DMS53 (cell line): Measurements from ENCODE around the gene ST3GAL3.

ENCODE experiments used
- DNase-seq: peaks from one replicate; lab custom pipeline; 2025; lab: John Stamatoyannopoulos, UW

Gene ST3GAL3, protein sequence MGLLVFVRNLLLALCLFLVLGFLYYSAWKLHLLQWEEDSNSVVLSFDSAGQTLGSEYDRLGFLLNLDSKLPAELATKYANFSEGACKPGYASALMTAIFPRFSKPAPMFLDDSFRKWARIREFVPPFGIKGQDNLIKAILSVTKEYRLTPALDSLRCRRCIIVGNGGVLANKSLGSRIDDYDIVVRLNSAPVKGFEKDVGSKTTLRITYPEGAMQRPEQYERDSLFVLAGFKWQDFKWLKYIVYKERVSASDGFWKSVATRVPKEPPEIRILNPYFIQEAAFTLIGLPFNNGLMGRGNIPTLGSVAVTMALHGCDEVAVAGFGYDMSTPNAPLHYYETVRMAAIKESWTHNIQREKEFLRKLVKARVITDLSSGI

DNA sequence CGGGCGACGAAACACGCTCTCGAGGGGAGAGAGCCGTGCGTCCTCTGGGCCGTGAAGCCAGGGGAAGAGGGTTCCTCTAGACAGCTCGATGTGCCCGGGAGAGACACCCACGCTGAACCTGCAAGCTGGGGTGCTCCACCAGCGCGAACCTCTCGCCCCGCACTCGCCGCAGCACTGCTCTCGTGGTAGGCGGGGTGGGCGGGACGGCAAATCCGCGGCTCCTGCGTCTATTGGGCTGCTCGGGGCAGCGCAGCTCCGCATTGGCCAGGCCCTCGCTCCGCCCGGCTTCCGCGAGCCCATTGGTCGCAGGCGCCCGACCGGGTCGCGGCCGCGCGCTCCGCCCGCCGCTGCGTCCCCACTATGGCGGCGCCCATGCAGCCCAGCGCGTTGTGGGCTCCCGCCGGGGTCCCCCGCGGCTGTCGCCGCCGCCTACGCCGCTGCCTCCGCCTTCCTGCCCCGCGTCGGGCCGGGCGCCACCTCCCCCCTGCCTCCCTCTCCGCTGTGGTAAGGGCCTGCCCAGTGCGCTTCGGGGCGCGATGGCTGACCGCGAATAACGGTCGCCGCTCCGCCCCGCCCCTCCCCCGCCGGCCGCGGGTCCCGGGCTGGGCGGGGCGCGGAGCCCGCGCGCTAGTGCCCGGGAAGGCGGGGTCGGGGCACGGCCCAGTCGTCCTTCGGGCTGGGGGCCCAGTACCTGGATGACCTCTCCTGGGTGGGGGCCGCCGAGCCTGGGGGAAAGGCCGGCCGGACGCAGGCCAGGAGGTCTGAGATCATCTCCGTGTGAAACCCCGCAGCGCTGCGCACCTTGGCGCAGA, at the start of gene ST3GAL3:
Gene ST3GAL3, plus strand, starts transcription at position 347 of the 812 bp plus-strand sequence. CDS start 28,727 bp downstream, outside the sequence.
- DNase-seq: peak; percentile 98

DNA sequence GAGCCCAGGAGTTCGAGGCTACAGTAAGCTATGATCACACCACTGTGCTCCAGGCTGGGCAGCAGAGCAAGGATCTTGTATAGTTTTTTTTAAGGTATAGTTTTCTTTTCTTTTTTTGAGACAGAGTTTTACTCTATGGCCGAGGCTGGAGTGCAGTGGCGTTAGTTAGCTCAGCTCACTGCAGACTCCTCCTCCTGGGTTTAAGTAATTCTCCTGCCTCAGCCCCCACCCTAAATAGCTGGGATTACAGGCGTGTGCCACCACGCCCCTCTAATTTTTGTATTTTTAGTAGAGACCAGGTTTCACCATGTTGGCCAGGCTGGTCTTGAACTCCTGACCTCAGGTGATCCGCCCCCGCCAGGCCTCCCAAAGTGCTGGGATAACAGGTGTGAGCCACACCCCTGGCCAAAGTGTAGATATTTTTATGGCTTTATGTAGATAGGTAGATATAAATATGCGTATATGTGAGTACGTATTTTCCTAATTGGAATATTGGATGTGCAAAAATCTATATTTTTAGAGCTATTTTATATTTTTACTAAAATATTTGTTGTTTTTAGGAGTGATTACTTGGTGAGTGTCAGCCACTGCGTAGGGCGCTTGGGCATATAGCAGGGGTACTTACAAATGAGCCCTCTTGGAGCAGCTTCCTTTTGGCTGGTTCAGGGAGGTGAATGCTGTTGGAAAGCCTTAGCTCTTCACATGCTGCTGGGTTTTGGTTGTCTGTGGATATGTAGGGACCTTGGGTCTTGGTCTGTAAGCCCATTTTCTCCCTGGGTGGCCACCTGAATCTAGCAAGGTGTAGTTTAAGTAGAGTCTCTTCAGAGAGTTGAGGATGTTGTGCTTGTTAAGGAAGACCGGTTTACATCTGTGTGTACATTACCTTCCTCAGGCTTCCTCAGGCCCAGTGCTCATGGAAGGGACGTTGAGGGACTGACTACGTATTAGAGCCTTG, 47.8 kb upstream of the ST3GAL3 start:
- DNase-seq: no peak

DNA sequence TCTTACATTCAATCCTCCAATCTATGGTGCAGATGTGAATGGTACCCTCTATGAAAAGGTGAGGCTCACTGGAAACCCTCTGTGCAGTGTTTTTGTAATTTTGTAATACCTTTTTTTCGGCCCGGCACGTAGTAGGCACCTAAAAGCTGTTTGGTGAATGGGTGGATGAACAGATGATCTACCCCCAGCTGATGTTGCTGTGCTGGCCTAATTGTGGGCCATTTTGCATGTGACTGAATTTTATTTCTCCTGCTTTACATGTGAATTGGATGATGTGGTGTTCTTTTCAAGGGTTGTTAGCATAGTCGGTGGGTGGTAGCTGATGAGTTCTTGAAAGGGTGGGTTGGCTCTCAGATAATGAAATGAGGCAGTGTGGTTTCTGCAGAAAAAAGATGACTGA, 47.0 kb upstream of the ST3GAL3 start:
- DNase-seq: no peak

DNA sequence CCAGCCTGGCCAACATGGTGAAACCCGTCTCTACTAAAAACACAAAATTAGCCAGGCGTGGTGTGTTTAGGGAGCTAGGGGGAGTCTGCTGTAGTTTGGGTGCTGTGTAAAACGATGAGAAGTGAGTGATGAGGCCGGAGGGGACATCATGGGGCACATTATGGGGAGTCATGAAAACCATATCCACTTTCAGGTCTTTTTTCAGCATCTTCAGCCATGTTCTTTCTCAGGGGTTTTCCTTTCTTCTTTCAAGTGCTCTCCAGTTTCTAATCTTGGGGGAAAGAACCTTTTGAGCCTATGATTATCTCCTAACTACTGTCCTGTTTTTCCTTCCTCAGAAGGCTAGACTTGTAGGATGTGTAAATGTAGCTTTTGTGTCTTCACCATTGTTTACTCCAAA, 43.0 kb upstream of the ST3GAL3 start:
- DNase-seq: no peak

GRCh38 chr1:43666608-43667007, 40.7 kb upstream of the ST3GAL3 start:
- no peak for DNase-seq

DNA sequence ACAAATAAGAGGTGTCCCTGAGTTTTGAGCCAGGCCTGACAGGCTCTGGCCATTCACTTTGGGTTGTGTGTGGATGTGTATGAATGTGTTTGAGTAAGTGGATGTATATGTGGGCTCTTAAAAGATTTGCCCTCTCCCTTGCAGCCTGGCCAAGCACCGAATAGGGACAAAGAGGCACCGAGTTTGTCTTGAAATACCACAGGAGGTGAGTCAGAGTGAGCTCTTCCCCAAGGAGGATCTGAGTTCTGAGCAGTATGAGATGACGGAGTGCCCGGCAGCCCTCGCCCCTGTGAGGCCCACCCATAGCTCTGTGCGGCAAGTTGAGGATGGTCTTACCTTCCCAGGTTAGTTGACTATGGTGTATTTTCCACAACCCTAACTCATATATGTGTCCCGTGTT, 38.4 kb upstream of the ST3GAL3 start:
- DNase-seq: no peak

DNA sequence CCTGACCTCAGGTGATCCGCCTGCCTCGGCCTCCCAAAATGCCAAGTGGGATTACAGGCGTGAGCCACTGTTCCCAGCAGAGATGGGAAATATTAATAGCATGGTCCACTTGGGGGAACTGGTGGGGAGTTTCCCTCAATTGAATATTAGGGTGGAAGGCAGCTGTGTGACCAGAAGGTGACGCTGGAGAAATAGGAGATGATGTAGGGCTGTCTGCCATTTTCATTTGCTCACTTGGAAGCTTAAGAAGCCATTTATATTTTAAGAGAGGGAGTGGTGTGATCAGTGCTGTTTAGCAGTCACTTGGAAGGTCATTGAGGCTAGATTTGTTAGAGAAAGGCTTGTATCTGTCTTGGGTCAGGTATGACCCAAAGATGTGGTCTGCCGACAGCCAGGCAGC, 37.5 kb upstream of the ST3GAL3 start:
- DNase-seq: no peak

DNA sequence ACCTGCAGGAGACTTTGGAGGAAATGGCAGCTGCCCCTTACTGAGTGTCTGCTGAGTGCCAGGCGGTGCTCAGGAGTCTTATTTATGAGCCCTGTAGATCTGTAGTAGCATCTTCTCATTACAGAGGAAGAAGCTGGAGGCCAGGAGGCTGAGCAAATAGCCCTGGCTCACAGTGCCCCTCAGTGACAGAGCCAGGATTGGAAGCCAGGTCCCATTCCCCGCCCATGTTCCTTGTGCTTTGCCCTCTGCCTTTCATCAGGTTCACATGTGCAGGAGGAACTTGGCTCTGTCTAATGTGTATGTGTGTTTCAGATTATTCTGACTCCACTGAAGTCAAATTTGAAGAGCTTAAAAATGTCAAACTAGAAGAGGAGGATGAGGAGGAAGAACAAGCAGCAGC, 36.1 kb upstream of the ST3GAL3 start:
- DNase-seq: no peak

DNA sequence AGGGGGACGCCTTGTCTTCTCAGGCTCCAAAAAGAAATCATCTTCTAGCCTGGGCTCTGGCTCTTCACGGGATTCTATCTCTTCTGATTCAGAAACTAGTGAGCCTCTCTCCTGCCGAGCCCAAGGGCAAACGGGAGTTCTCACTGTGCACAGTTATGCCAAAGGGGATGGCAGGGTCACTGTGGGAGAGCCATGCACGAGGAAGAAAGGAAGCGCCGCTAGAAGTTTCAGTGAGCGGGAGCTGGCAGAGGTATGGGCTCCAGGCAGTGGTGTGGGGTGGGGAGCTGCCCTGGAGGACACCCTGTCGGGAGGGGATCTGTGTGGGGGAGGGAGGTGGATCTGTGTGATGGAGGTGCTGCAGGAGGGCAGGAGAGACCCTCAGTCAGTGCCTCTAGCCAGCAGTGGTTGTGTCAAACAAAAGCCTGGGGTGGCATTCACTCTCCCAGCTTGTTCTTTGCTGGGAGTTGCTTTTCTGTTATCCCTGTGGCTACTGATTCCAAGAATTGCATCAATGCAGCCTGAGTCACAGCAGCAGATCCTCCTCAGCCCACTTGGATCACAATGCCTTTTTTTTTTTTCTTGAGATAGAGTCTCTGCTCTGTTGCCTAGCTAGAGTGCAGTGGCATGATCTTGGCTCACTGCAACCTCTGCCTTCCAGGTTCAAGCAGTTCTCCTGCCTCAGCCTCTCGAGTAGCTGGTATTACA, 35.6 kb upstream of the ST3GAL3 start:
- no peak for DNase-seq

DNA sequence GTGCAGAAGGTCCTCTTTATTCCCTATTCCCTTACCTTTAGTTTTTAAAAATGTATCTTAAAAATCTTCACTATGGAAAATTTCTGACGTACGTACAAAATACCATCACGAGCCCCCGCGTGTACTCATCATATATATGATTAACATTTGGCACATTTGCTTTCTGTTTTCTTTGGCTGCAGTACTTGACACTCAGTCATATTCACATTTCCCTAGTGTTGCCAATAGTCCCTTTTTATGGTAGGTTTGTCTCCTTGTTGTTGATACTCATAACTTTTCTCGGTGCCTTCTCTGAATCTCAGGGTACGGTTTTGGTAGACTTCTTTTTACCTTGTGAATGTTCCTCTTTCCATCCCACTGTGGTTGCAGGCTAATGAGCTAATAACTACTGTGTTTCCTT, 34.1 kb upstream of the ST3GAL3 start:
- DNase-seq: no peak

- DNase-seq: no peak
Measured at GRCh38 chr1:43678940-43679339, 28.4 kb upstream of the ST3GAL3 start.

- no peak for DNase-seq
Measured at GRCh38 chr1:43683560-43683959, 23.8 kb upstream of the ST3GAL3 start.

- DNase-seq: no peak
Measured at GRCh38 chr1:43686801-43687200, 20.5 kb upstream of the ST3GAL3 start.

DNA sequence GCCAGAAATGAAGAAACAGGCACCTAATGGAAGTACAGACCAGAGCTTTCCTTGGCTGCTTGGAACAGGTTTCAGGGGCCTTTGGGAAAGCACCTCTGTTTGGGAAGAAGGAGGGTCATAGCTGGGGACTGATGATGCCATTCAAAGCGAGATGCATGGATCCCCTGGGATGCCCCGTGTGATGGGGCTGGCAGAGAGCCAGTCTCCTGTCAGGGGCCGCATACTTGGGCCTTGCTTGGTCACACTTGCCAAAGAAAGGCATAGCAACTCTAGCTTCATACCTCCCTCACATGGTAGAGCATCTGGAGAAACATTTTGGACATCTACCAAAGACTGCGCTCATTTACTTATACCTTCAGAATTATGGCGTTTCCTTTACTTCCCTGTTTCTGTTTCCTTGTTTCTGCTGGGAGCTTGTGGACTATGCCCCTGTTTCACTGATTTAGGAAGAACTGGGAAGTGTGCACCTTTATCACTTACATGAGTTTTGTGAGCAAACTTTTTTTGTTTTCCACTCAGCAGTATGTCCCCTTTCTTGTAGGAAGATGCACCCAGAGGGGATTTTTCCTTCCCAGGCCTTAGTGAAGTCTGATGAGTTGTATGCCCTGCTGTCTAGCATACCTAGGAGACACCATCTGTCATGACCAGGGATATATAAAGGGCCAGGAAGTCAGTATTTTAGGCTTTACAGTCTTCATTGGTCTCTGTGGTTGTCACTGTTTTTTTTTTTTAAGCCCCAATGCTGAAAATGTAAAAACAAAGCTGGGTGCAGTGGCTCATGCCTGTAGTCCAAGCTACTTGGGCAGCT, 19.8 kb upstream of the ST3GAL3 start:
- no peak for DNase-seq

GRCh38 chr1:43688109-43688387, 19.3 kb upstream of the ST3GAL3 start:
- no peak for DNase-seq

DNA sequence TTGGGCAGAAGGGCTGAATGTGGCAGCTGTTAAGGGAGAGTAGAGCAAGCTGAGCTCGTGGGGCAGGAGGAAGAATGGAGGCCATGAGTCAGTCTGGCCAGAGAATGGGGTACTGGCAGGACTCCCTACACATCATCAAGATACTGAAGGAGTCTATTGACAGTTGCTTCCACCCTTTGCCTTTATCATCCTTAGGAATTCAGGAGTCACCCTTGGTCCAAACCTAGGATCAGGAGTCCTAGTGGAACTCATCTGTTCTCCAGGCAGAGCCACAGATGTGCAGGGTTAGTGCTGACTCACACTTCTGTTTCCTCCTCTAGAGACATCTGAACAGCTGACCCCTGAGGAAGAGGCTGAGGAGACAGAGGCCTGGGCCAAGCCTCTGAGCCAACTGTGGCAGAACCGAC, 18.7 kb upstream of the ST3GAL3 start:
- no peak for DNase-seq

GRCh38 chr1:43689289-43689688, 18.0 kb upstream of the ST3GAL3 start:
- no peak for DNase-seq

DNA sequence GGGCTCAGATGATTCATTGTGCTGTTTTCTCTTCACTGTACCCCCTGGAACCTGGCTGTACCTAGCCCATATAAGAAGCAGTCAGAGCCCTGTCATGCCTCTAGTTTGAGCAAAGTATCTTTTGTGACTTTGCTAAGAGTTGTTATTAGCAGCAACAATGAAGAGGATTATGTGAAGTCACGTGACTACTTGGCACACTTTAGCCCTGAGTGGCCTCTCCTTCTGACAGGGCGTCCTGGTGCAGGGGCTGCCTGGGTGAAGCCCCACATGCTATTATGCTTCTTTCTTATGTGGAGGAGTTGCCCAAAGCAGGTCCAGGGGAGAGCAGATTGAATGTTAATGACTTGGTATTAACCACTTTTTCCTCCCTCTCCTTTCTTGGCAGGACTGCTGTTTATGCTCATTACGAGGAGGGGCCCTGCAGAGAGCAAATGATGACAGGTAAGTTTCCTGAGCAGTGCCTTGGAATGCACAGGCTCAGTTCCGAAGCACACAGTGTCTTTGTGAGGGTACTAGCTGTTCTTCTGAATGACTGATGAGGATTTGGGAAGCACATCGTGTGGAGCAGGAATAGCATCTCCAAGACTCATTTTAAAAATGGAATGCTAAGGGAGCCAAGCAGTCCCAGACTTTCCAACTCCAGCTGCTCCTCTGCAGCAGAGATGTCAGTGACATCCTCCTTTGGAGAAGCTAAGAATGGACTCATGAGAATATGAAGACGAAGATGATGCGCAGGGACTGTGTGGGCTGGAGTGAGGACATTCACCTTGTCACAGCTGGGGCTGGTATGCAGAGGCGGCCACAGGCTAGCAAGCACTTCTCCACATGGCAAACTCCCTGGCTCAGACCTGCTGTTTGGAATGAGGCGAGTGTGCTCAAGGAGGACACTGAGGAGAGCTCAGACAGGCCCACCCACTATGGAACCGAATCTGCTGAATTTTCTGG, 15.2 kb upstream of the ST3GAL3 start:
- no peak for DNase-seq

DNA sequence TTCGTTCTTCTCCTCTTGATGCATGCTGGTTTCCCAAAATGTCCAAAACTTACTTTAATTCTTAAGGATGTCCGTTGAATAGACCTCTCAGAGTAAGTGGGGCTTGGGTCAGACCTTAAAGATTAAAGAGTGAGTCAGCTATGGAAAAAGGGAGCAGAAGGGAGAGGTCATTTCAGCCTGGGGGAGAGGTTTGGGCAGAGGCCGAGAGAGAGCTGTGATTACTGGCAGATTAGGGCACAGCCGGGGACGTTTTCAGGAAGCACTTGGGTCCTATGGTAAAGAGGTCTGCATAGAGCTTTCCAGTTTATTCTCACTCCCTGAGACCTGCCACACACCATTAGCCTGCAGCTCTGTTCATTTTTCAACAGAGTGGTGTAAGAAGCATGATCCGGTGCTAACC, 14.0 kb upstream of the ST3GAL3 start:
- DNase-seq: no peak

- DNase-seq: no peak
Measured at GRCh38 chr1:43699281-43699680, 8.1 kb upstream of the ST3GAL3 start.
